ENCODE results near the gene PATJ. TPM values are rescaled to one million over a fixed set of nuclear protein-coding genes. Genes with fewer than 3 reads are reported as not detected.
"Not testable (repeated sequence)": the region's sequence is repeated elsewhere in the genome, so short reads cannot be mapped to it uniquely, and the experiment has no call there.

The PATJ gene
- total RNA-seq, 1 experiment from 2014 or later = 57.9 TPM

DNA sequence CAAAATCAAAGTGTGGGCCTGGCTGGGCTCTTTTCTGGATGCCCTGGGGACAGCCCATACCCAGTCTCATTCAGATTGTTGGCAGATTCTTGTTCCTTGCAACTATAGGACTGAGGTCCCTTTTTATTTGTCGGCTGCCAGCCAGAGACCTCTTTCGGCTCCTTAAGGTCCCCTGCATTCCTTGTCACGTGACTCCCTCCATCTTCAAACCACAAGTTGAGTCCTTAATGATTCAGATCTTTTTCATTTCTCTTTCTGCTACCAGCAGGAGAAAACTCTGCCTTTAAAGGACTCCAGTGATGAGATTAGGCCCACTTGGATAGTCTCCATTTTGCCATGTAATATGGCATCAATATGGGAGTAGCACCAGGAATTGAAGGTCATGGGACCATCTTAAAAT lies 48.6 kb downstream of the PATJ start (continued):
- TF ChIP-seq, protein P1, sequence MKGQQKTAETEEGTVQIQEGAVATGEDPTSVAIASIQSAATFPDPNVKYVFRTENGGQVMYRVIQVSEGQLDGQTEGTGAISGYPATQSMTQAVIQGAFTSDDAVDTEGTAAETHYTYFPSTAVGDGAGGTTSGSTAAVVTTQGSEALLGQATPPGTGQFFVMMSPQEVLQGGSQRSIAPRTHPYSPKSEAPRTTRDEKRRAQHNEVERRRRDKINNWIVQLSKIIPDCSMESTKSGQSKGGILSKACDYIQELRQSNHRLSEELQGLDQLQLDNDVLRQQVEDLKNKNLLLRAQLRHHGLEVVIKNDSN (CRISPR knock-in tag; IDR thresholded peaks at IDR 0.05) = no peak
- TF ChIP-seq GTF2I (CRISPR knock-in tag; conservative IDR thresholded peaks at IDR 0.05) = no peak
- TF ChIP-seq MAX (CRISPR knock-in tag; IDR thresholded peaks at IDR 0.05) = no peak

- Mint-ChIP-seq H3K27ac (peak overlapping the region; percentile 3; the same call in 1 of the 2 replicates), H3K4me1 (no peaks in the 10 kb centered on the region), H3K4me3 (no peak overlapping the region), H3K36me3 (peaks cover 64% of the 10 kb centered on the region), H3K9me3 (no peaks in the 10 kb centered on the region), H3K27me3 (ENCODE audit: low read depth) (no peaks in the 10 kb centered on the region)
- no peak for TF ChIP-seq ZNF219 (CRISPR knock-in tag; IDR thresholded peaks at IDR 0.05; ENCODE audit: borderline replicate concordance)
- TF ChIP-seq ZNF121 (CRISPR knock-in tag; IDR thresholded peaks at IDR 0.05) = no peak
- TF ChIP-seq ZNF281 (CRISPR knock-in tag; IDR thresholded peaks at IDR 0.05) = no peak
- CTCF ChIA-PET = no interaction called here
- no peak for ATAC-seq
- POLR2A ChIA-PET = no interaction called here
- no peak for DNase-seq (ENCODE audit: low spot score)
These were observed 54.9 kb downstream of the PATJ start for GRCh38 chr1:61797045-61797755.

DNA sequence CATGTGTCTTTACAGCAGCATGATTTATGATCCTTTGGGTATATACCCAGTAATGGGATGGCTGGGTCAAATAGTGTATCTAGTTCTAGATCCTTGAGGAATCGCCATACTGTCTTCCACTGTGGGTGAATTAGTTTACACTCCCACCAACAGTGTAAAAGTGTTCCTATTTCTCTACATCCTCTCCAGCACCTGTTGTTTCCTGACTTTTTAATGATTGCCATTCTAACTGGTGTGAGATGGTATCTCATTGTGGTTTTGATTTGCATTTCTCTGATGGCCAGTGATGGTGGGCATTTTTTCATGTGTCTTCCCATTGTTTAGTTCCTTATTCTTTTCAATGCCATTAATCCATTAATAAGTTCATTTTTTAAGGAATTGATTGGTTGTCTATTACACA lies 58.8 kb downstream of the PATJ start:
- CTCF ChIA-PET; H3K27ac Mint-ChIP-seq; H3K27me3 Mint-ChIP-seq (ENCODE audit: low read depth); POLR2A ChIA-PET; DNase-seq (ENCODE audit: low spot score); H3K4me3 Mint-ChIP-seq; H3K4me1 Mint-ChIP-seq; H3K9me3 Mint-ChIP-seq; ATAC-seq: not testable (repeated sequence)
- H3K36me3 Mint-ChIP-seq = peaks cover 56% of the 10 kb centered on the region

GRCh38 chr1:61807606-61808140 lies 65.4 kb downstream of the PATJ start:
- no peak for DNase-seq (ENCODE audit: low spot score)
- no peak for TF ChIP-seq ZNF281 (CRISPR knock-in tag; IDR thresholded peaks at IDR 0.05)
- TF ChIP-seq NR1H2 (CRISPR knock-in tag; IDR thresholded peaks at IDR 0.05) = no peak
- no peak for TF ChIP-seq JUN (CRISPR knock-in tag; IDR thresholded peaks at IDR 0.05)
- TF ChIP-seq ETV6 (CRISPR knock-in tag; IDR thresholded peaks at IDR 0.05) = no peak
- no peak for TF ChIP-seq PRDM15 (CRISPR knock-in tag; IDR thresholded peaks at IDR 0.05)
- no peak for TF ChIP-seq ZNF138 (CRISPR knock-in tag; conservative IDR thresholded peaks at IDR 0.05)
- TF ChIP-seq, protein P2, sequence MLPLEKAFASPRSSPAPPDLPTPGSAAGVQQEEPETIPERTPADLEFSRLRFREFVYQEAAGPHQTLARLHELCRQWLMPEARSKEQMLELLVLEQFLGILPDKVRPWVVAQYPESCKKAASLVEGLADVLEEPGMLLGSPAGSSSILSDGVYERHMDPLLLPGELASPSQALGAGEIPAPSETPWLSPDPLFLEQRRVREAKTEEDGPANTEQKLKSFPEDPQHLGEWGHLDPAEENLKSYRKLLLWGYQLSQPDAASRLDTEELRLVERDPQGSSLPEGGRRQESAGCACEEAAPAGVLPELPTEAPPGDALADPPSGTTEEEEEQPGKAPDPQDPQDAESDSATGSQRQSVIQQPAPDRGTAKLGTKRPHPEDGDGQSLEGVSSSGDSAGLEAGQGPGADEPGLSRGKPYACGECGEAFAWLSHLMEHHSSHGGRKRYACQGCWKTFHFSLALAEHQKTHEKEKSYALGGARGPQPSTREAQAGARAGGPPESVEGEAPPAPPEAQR (CRISPR knock-in tag; IDR thresholded peaks at IDR 0.05) = no peak
- no peak for TF ChIP-seq GRHL2 (CRISPR knock-in tag; IDR thresholded peaks at IDR 0.05; ENCODE audit: insufficient replicate concordance, severe bottlenecking)
- no peak for TF ChIP-seq MYBL2 (CRISPR knock-in tag; IDR thresholded peaks at IDR 0.05)
- TF ChIP-seq TCF7 (CRISPR knock-in tag; IDR thresholded peaks at IDR 0.05; ENCODE audit: low read depth) = no peak
- TF ChIP-seq ATF1 (CRISPR knock-in tag; IDR thresholded peaks at IDR 0.05) = no peak
- no peak for TF ChIP-seq MXD4 (CRISPR knock-in tag; IDR thresholded peaks at IDR 0.05; ENCODE audit: borderline replicate concordance)
- Mint-ChIP-seq H3K9me3 (no peaks in the 10 kb centered on the region), H3K27ac (no peak overlapping the region), H3K36me3 (peaks cover 35% of the 10 kb centered on the region), H3K27me3 (ENCODE audit: low read depth) (no peaks in the 10 kb centered on the region), H3K4me1 (no peaks in the 10 kb centered on the region), H3K4me3 (no peak overlapping the region)
- ChIA-PET CTCF (no interaction called here), POLR2A (no interaction called here)
- ATAC-seq = no peak

Measured in WTC11 (cell line).